HG02623 (cell line): ENCODE results near the gene LIN9.
"Not testable (repeated sequence)": the region's sequence is repeated elsewhere in the genome, so short reads cannot be mapped to it uniquely, and the experiment has no call there.

Experiments
- ATAC-seq: cut with Tn5 transposase; IDR thresholded peaks from one replicate; pipeline ENCODE4 v1.9.1; 2021; ENCODE audit warnings: moderate library complexity; ENCODE audit not compliant: unreplicated experiment

Gene LIN9, protein sequence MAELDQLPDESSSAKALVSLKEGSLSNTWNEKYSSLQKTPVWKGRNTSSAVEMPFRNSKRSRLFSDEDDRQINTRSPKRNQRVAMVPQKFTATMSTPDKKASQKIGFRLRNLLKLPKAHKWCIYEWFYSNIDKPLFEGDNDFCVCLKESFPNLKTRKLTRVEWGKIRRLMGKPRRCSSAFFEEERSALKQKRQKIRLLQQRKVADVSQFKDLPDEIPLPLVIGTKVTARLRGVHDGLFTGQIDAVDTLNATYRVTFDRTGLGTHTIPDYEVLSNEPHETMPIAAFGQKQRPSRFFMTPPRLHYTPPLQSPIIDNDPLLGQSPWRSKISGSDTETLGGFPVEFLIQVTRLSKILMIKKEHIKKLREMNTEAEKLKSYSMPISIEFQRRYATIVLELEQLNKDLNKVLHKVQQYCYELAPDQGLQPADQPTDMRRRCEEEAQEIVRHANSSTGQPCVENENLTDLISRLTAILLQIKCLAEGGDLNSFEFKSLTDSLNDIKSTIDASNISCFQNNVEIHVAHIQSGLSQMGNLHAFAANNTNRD

DNA sequence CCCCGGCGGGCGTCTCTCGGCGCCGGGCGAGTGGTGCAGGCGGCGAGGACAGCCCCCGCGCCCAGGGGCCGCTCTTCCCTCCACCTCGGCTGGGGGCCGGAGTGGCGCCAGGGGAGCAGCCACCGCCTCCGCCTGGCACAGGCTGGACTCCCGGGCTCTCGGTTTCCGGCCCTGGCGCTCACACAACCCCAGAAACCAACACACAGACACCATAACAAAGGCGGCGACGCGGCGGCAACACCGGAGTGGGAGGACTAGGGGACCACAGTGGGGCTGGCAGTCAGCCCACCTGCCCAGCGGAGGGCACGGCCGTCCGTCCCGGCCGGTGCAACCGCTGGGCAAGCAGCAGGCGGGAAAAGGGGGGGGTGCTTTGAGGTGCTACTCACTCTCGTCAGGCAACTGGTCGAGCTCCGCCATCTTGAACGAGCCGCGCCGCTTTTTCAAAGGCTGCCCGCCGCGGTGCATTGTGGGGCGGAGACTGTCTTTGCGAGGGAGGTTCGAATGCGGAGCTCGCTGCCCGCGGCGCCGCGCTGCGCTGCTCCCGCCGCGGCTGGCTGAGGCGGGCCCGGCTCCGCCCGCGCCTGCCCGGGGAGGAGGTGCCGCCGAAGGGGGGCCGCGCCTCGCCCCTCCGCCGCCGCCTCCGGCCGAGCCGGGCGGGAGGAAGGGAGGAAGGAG is at the start of gene LIN9:
LIN9 (minus strand) TSS at position 442 of the 675 bp plus-strand sequence; CDS start at position 417, 25 bp downstream.
- peak; percentile 78 for ATAC-seq

DNA sequence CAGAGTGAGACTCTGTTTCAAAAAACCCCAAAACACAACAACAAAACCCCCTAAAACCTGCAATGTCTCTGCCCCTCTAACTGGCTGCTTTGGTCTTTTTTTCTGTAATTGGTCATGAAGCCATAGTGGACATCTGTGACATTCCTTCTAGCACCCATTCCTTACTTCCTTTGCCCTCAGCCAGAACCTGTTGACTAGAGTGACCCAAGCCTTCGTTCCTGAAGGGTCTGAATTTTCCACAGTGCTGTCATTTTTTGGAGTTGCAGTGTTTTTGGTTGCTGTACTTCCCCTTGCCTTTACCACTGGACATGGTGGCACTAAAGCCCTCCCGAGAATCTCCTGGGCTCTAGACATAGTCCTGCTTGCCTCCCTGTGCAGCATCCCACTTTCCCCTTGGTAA is 48.5 kb upstream of the LIN9 start:
- no peak for ATAC-seq

DNA sequence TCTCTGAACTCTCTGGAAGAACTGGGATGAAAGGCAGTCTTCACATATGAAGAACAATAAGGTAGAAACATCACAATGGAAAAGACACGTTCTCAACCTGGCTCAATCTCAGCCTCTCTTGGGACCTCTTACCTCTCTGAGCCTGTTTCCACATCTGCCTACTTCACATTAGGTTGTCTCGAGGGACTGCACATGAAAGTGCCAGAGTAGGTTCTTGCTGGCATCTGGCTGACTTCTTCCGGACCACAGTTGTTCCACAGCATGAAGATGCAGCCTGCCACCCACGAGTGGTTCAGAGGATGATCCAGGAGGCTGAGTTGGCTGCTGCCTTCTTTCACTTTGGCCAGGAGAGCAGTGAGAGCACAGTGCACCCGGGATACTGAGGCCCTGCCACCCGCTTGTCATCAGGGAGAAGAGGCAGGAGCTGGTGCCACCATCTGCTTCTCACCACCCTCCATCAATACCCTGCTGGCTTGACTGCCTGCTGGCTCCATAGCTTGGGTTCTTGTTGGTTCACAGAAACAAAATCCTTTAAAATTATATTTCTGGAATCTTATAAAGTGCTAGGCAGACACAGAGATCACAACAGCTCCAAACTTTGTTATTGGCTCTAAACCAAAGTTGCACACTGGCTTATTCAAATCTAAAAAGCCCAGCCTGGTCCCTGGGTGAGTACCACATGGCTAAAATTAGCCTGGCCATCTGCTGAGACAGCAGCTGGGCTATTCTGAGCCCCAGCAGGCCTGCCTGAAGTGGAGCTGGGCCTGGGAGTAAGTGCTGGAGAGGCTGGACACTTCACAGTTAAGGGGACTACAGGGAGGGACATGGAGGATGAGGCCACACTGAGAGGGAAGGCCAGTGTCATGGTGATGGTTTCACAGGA is 46.9 kb upstream of the LIN9 start:
- peak; percentile 49 for ATAC-seq

DNA sequence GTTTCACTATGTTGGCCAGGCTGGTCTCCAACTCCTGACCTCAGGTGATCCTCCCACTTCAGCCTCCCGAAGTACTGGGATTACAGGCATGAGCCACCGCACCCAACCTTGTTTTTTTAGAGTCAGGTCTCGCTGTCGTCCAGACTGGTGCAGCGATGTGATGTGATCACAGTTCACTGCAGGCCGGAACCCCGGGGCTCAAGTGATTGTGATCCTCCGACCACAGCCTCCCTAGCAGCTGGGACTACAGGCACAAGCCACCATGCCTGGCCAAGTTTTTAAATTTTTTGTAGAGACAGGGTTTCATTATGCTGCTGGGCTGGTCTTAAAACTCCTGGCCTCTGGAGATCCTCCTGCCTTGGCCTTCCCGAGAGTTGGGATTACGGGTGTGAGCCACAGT is 46.1 kb upstream of the LIN9 start:
- ATAC-seq, result no peak

DNA sequence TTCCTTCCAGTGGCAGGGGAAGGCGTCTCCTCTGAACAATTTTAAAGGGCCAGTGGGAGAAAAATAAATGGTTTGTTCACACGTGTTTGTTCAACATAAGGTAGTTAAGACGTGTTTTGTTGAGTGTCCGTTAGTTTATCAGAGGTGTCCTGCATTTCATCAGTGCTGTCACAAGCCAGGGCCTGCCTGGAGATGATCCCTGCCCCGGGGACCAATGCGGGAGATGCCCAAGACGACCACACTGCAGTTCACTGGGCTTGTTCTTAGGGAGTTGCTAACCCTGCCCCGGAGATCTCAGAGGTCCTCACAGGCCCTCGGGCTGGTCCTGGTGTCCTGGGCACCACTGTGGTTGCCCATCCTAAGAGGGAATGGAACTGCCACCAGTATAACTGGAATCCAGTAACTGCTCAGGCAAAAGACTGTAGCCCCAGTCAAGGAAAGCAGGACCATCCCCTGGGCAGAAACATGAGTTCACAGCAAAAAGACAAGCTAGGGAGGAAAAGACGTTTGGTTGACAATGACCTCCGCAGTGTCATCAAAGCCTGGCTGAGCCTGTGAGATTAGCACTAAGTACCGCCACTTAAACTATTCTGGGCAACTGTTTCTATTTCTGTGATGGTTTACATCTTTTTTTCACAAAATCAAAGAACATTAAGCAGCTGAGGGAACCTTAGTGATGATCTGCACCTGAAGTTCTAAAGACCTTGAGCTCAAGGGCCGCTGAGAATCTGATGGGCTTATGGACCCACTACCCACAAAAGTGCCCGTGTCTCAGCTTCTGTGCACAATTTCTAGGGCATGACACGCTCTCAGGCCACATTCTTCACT is 44.9 kb upstream of the LIN9 start:
- no peak for ATAC-seq

DNA sequence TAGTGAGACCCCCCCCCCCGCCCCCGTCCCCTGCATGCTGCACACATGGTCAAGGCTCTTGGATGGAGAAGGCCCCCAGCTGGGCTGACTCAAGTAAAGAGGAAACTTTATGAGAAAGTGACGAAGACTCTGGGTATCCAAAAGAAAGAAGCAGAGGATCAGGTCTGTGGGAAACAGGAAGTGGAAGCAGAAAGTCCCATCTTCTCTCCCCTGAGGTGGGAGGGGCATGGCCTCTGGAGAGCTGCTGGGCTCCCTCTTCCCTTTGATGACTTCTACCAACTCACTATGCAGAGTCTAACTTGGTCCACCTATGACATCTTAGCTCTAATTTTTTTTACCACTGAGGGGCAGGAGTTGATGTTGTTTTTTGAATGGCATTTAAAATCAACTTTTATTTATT is 42.7 kb upstream of the LIN9 start:
- ATAC-seq, result no peak

DNA sequence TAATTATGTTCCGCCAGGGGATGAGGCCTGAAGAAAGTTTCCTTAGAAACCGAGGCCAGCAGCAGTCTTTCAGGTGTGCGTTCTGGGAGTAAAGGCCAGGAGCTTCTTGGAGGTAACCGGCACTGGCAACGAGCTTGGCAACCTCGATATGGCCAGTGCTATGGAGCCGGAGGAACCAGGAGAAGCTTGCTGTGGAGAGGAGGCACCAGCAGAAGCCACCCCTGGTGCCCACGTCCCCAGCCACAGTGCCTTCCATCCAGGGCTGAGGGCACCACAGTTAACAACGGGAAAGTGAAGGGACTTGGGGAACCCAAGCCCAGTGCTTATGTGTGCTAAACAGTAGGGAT is 41.5 kb upstream of the LIN9 start:
- ATAC-seq, result no peak

DNA sequence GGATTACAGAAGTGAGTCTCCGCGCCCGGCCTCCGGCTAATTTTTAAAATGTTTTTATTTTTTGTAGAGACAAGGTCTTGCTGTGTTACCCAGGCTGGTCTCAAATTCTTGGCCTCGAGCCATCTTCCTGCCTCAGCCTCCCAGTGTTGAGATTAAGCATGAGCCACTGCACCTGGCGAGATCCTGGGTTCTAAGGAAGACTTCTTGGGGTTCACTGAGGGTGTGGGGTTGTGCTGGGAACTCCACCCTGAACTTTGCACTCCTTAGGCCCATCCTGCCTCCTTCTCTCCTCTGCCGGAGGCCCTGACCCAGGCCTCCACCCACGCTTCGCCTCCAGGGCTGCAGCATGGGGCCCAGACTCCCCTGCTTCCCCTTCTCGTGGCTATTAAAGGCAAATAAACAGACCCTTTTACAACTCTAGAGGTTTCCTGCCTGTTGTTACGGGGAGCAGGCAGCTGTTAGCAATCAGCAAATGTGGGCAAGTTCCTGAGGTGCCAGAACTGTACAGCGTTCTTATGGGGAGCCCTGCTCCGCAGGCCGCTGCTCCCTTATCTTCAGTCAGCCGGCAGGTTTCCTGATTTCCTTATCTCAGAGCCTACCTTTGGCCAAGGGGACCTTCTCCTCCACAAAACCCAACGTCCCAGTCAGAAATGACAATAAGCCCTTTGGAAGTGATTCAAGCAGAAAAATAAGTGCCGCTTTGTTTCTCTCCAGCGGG is 41.0 kb upstream of the LIN9 start:
- ATAC-seq, result peak; percentile 54

DNA sequence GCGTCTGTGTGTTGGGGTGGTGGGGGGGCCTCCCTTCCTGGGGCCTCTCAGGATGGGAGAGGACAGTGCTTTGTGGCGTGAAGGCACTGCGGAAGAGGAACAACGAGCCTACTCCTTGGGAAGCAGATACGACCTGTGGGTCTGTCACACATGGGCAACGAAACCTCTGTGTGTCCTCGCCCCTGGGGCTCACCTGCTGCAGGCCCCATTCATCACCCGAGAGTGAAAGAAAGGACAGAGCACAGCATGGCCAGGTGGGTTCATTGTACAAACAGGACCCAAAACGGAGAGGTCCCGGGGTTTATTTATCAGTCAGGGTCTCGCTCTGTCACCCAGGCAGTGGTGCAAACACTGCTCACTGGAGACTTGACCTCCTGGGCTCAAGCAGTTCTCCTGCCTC is 40.1 kb upstream of the LIN9 start:
- no peak for ATAC-seq

DNA sequence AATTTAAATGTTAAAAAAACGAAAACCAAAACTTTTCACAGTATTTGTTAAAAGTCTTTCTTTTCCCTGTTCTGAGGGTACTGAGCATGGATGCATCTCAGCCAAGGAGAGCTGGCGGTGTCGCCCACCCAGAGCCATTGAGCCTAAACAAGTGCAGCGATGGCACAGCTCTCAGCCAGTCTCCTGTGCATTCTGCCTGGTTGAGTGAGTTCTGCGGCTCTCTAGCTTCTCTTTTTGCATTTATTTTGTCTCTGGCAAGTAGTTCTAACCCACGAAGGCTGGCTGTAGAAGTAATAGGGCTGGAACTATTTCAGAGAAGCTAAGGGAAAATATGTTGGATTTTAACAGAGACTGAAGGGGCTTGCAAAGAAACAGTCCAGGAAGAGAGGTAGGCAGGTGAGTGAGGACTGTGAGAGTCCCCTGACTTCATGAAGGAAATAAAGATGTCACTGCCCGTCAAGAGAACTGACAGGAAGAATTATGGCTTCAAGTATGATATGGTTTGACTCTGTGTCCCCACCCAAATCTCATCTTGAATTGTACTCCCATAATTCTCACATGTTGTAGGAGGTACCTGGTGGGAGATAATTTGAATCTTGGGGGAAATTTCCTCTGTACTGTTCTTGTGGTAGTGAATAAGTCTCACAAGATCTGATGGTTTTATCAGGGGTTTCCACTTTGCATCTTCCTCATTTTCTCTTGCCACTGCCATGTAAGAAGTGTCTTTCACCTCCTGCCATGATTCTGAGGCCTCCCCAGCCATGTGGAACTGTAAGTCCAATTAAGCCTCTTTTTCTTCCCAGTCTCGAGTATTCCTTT is 35.7 kb upstream of the LIN9 start:
- ATAC-seq, result no peak

DNA sequence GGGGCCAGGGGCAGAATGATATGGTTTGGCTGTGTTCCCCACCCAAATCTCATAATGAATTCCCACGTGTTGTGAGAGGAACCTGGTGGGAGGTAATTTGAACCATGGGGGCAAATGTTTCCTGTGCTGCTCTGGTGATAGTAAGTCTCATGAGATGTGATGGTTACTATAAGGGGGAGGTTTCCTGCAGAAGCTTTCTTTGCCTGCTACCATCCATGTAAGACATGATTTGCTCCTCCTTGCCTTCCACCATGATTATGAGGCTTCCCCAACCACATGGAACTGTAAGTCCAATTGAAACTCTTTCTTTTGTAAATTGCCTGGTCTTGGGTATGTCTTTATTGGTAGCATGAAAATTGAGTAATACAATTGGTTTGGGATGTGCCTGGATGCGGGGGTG is 33.7 kb upstream of the LIN9 start:
- ATAC-seq, result no peak

DNA sequence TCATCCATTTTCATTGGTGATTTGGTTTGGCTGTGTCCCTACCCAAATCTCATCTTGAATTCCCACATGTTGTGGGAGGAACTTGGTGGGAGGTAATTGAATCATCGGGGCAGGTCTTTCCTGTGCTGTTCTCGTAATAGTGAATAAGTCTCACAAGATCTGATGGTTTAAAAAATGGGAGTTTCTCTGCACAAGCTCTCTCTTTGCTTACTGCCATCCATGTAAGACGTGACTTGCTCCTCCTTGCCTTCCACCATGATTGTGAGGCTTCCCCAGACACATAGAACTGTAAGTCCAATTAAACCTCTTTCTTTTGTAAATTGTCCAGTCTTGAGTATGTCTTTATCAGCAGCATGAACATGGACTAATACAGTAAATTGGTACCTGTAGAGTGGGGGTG is 31.1 kb upstream of the LIN9 start:
- ATAC-seq, result not testable (repeated sequence)

DNA sequence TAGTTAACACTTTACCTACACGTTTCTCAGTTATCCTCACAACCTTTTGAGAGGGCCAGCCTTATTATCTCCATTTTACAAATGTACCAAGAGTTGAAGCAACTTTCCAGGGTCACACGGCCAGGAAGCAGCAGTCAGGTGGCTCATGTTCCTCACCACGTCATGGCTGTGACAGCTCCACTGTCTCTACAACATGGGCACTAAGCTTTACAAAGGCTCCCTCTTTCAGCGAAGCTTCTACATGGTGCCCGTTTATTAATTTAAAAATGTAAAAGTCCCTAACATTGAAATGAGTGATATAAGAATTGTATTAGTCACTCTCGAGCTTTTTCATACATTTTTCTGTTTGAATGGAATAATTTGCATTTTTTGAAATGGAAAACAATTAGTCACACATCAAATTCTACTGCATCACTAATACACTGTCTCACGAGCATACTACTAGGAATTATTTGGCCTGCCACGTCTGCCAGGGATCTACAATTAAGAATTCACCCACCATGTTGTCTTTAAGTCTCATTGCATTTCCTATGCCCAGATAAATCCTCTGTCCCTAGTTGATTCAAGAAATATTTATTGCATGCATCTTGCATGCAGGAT is 28.4 kb upstream of the LIN9 start:
- ATAC-seq, result no peak

DNA sequence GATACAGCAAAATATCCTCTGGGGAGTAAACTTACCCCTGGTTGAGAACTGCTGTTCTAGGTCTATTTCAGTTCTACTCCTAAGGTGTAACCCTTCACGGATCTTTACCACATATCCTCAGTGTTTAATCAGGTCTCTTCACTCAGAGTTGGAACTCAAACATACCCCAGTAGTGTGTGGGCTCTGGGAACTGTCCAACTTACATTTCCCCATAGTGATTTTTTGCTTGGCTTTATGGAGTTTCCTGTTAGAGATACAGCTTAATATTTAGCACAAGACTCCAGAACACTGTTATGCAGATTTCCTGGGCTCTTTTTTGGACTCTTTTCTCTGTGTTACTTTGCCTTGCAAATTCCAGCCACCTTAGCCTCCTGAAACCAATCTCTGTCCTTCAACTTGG is 26.7 kb upstream of the LIN9 start:
- no peak for ATAC-seq

DNA sequence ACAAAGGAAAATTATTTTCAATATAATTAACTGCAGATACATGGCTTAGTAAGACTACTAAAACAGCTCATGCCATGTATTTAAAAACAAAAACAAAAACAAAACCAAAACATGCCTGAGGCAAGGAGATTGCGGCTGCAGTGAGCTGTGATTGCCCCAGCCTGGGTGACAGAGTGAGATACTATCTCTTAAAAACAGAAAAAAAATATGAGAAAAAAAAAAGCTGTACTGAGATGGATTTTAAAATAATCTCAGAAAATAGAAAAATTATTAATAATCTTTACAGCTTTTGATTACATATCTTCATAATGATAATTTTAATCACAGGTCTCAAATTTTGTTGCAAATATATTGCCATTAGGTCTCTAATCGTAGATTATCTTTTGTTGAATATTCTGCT is 24.0 kb upstream of the LIN9 start:
- ATAC-seq, result no peak

DNA sequence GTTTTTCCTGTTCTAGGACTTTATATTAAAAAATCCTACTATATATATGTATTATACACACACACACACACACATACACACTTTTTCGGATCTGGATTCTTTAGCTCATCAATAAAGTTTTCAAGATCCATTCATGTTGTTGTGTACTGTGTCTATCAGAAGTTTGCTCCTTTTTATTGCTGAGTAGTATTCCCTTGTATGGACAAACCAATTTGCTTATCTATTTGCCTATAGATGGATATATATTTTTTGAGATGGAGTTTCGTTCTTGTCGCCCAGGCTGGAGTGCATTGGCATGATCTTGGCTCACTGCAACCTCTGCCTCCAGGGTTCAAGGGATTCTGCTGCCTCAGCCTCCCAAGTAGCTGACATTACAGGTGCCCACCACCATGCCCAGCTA is 20.3 kb upstream of the LIN9 start:
- no peak for ATAC-seq

DNA sequence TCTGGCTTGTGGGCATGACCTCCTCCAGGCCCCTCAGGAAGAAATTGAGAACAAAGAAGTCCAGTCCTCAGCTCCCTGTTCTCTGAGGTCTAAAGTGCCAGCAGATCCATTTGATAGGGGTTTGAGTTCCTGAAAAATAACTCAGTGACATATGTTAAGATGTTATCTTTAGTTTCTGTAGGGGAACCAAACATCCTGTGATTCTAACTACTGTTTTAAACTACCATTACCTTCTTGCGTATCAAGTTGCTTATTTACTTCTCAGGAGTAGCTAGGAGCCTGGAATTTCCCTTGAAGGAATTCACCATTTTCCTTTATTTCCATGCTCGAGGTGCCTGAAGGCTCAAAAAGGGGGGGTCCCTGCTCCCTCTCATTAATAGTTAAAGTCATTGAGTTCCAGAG is 18.8 kb upstream of the LIN9 start:
- no peak for ATAC-seq

DNA sequence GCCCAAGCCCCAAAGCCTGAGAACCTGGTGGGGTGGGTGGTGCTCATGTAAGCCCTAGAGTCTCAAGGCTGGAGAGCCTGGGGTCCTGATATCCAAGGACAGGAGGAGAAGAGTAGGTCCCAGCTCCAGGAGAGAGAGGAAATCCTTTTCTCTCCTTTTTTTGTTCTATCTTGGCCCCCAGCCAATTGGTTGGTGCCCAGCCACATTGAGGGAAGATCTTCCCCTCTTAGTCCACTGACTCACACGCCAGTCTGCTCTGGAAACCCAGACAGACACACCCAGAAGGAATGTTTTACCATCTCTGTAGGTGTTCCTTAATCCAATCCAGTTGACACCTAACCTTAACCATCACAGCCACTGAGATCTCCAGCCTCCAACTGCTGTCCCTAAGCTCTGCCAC is 16.2 kb upstream of the LIN9 start:
- no peak for ATAC-seq

DNA sequence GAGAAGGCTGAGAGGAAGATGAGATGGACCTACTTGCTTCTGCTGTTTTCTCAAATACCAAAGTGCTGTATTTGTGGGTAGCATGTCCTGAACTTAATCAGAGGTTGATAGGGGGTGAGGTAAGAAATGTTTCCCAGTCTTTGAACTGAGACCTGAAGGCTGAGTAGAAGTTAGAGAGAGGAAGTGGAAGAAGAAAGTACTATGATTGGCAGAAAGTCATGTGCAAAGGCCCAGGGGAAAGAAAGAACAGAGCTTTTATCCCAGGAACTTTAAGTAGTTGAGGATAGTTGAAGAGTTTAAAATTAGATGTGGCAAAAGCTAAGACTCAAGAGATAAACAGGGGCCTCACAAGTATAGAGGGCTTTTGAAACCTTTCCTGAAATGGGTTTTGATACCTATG is 15.5 kb upstream of the LIN9 start:
- no peak for ATAC-seq
